HG03378 (cell line): ENCODE data around the gene ZDHHC14.
A peak's percentile ranks its signal among the peaks of the same experiment; 100 is the strongest.

Source experiments
- ATAC-seq: cut with Tn5 transposase; IDR thresholded peaks from one replicate; pipeline ENCODE4 v1.9.1; 2021; ENCODE audit warnings: mild to moderate bottlenecking, moderate library complexity; ENCODE audit not compliant: unreplicated experiment

ZDHHC14 gene

DNA sequence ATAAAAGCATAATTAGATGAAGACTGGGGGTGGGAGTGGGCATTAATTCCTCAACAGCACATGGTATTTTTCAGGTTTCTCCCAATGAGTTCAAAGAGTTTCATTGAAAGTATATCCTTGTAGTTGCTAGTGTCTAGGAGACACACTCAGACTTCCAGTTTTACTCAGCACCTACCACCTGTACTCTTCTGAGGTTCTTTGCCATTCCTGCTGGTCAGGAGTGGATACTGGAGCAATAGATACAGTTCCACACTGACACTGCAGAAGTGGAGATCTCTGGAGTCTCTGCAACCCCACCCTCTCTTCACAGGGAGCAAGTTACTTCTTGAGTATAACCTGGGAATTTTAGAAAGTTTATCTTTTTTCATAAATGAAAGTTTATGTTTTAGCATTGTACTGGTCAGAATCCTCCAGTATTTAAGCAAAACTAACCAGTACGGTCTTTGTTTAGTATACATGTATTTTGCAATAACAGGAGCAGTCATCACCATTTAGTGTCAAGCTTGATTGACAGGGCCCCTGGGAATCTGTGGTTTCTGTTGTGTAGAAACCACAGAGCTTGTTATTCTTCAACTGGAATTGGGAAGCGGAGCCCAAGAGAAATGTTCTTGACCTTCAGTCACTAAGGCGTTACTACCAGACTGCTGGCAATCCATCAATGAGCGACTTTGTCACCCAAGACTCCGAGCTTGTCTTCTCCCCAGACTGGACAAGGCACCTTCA lies 148.1 kb downstream of the ZDHHC14 start:
- no peak for ATAC-seq

DNA sequence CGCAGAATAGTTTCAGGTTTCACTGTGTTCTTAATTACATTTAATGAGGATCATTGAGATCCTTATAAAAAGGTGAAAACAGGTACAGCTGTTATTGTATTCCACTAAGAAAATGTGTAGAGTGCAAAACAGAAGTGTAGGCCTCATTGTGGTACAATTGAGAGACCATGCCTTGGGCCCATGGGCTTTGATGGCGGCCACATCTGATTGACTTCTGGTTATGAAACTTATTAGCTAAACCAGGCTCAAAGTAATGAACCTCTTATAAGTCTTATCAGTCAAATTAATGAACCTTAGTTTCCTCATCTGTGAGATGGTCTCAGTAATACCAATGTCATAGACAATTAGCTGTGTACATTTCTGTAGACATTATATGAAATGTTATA lies 148.7 kb downstream of the ZDHHC14 start:
- ATAC-seq, result no peak

DNA sequence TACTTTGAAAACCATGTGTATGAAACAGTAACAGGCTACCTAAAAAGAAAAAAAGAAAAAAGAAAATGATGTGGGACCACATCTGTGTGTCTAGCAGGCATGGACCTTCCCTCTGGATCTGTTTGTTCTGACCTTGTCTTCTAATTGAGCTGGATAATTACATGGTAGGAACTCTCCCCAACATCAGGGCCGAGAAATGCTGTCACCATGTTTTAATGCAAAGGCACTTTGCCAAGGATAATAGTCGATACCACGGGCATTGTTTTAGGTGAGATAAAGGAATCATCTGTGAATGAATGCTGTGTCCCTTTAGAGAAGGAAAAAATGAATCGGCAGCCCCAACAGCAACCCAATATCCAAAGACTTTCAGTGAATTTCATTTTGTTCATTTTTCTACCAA lies 149.1 kb downstream of the ZDHHC14 start:
- no peak for ATAC-seq

DNA sequence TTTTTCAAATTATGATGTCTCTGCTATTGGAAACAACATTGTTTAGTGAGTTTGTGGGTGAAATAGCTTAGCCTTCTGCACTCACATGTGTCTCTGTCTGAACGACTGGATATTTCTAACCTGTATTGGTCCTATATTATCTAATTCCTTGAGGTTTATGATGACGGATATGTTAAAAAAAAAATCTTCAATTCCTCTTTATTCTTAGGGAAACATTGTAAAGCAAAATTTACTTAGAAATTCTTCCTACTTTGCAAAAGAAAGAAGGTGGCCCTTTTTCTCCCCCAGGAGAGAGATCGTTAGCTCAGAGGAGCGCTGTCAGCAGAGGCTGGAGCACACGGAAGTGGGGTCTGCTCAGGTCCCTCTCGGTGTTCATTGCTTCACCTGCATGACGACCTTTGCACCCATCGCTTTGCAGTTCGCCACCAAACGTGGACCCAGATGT lies 149.8 kb downstream of the ZDHHC14 start:
- ATAC-seq, result no peak

DNA sequence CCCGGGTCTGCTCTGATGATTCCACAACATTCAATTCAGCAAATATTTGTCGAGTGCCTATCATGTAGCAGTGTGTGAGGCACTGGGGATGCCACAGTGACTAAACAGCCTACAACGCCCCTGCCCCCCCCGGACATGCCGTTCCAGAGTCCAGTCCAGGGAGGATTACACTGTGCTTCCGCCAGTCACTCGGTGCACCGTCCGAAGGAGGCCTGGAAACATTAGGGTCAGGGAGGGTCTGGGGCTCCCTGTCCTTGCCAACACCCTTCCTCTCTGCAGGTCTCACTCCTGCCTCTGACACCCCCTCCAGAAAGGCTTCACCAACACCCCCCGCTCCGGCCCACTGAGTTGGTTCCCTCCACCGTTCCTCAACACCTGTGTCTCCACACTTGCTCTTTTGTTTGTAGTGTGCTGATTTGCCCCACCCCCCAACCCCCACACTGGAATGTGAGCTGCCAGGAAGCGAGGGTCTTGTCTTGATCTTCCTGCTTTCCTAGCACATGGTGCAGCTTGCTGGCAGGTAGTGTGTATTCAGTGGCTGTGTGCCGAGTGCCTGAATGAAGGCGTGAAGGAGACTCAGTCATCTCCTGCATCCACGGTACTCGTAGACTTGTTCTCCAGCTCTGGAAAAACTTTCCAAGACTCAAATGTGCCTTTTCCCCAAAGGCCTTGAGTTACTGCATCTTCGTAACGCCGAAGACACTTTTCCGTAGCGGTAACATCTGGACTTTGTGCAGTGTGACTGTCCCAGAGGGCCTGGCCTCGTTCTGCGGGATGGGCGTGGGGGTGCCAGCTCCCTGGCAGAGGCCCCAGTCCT lies 150.4 kb downstream of the ZDHHC14 start:
- ATAC-seq, result no peak

DNA sequence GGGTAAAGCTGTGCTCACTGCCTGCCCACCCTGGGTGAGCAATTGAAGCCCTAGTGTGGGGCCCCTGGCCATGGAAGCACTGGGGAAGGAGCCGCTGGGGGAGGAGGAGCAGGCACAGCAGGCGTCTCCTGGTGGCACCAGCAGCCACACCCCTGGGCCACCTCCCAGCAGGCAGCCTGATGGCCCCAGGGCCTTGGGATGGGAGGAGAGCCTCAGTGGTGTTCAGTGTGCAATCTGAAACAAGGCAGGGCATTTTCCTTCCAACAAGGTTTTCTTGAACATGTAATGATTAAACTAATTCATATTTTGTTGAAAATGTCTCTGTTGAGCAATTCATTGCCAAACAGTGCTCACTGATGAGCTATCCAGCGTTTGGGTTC lies 151.0 kb downstream of the ZDHHC14 start:
- ATAC-seq, result no peak

DNA sequence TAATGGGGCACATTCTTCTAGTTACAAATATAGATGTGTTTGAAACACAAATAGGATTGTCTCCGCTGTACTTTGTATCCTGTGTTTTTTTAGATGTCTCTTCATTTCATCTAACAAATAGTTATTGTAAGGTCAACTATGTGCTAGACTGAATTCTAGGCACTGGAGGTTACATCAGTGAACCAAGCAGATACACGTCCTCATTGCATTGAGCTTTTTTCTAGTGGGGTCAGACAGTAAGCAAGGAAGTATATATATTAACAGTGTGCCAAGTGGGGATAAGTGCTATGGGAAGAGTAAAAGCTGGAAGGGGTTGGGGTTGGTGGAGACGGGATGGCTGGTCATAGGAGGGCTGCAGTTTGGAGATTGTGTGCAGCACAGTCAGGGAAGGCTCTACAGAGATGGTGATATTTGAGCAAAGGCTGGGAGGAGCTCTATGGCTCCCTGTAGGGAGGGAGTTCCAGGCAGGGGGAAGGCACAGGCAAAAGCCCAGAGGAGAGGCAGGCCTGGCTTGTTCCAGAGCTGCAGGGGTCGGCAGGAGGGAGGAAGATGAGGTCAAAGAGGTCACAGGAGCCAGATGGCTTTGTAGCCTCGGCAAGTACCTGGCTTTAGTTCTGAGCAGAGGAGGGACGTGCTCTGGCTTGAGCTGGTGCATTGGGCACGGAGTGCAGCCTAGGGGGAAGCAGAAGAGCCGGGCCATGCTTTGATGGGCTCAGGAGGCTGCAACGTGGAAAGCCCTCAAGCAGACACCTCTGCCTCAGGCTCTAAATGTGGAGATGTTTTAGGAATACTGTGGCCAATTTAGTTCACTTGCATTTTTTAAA lies 152.3 kb downstream of the ZDHHC14 start:
- ATAC-seq, result no peak

DNA sequence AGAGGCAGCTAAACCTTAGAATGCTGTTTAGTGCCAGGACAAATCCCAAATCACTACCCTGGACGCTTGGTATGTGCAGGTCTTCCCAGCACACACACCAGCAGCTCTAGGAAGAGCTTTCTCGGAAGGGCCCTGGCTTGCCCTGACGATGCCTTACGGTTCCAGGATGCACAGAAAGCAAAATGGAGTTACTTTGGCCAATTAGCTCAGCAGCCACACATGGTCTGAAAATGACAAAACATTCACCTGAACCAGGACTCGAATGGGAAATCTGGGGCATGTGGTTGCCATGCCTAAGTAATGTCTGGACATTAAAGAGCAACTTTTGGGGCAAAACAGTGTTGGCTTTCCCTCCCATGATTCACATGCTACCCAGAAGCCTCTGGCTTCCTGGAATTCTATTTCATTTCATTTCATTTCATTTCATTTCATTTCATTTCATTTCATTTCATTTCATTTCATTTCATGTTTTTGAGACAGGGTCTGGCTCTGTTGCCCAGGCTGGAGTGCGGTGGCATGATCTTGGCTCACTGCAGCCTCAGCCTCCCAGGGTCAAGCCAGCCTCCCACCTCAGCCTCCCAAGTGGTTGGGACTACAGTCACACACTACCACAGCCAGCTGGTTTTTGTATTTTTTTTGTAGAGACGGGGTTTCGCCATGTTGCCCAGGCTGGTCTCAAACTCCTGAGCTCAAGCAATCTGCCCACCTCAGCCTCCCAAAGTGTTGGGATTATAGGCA lies 153.3 kb downstream of the ZDHHC14 start:
- ATAC-seq, result no peak

DNA sequence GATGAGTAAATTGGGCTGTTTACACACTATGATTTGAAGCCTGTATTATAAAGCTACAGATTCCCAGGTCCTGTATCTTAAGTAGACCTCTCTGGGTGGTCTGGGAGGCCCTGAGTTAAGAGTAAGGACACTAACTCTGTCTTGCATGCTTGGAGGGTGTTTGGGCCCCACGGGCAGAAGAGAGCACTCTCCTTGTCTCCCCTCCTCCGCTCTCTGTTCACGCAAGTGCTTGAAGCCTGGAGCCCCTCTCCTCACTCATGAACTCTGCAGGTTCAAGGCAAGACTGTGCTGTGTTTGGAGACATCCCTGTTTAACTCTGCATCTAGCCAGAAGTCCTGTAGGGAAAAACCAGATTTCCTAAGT lies 154.0 kb downstream of the ZDHHC14 start:
- ATAC-seq, result no peak

DNA sequence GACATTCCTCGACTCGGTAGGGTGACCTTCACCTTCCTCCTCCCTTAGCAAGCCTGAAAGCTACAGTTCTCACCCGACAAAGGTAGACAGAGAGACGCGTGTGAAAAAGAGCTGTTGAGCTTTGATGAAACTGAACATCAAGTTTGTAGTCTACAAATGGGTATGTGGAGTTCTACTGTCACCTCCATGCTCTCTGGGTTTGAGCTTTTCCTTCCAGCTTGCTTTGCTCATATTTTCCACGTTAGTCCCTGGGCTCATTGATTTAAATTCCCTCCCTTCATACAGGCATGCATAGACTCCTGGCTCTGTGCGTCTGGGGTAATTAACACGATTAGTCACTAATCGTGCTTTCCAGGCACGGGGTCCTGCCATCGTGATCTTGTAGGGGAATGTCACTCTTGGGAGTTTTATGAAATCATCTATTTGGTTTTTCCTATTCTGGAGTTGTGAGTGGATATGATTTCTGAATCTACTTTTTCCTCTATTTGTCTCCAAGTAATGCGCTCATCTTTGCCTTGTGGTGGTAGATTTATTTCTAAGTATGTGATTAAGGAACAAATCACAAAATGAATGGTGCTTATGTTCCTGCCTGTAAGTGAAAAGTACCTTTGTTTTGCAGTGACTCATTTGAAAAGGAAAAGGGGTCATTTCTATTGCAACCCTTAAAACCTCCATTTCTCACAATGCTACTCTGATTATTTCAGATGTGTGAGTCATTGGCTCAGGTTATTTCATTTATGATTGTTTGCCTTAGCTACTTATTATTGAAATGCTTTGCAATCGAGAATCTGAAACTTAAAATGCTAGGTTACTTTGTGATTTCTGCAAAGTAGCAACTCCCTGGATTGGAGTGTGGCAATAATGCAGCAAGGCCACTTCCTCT lies 154.6 kb downstream of the ZDHHC14 start:
- ATAC-seq, result peak; percentile 79

DNA sequence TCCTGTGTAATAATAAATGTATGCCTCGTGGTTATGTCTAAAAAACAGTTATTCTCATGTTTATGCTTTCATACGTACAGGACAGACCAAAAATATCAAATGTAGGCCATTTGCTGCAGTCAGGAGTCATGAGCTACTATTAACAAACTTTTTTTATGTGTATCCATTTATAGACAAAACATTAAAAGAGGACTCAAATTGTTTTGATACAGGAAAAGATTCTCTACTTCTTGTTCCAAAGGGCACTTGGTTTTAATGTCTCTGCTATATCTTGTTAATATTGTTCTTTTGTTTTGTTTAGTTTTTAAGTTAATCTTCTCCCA lies 155.2 kb downstream of the ZDHHC14 start:
- ATAC-seq, result no peak

DNA sequence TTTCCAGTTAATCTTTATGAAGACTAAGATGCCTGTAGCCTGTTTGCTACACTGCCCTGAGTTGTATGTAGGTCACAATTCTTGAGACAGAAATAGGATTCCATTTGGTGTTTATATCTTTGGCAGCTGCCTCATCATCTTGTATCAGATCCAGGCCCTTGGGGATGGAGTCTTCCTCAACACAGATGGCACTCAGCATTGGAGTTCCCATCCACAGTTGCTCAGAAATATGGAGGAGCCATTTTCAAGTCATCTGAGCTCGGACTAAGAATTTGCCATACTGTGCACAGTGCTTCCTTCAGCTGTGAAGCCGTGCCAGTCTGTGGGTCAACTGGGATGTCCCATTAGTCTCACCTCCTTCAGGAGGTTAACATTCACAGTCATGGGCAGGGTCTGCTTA lies 156.6 kb downstream of the ZDHHC14 start:
- ATAC-seq, result no peak

DNA sequence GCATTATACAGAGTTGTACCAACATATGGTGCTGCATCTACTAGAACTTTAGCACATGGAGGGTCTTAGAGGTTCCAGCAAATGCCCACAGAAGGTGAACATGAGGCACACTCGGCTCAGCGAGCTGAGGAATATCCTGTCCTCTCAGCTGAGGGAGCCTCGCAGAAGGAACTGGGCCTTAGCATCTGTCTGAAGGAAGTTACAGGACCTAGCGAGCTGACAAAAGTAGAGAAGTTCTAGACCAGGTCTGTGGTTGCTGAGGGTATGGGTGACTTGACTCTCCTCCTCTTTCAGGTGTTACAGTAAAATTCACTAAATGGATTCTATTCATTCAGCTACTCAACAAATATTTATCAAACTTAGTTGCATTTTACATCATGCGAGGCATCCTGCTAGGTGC lies 157.2 kb downstream of the ZDHHC14 start:
- ATAC-seq, result no peak

DNA sequence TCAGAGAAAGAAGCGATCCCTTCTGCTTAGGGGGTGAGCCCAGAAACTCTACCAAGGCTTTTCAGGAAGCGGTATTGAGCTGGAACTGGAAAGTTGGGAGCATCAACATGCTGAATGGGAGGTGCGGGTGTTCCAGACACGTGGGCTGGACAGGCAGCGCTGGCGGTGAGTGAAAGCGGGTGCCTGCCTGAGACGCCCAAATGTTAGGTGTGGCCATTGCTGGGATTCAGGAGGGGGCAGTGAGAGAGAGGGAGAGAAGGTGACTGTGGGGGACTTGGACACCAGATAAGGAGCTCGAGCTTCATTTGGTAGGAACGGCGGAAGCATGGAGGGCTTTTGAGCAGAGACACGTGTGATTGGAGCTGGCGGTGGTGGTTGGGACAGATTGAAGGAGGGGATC lies 157.7 kb downstream of the ZDHHC14 start:
- no peak for ATAC-seq

DNA sequence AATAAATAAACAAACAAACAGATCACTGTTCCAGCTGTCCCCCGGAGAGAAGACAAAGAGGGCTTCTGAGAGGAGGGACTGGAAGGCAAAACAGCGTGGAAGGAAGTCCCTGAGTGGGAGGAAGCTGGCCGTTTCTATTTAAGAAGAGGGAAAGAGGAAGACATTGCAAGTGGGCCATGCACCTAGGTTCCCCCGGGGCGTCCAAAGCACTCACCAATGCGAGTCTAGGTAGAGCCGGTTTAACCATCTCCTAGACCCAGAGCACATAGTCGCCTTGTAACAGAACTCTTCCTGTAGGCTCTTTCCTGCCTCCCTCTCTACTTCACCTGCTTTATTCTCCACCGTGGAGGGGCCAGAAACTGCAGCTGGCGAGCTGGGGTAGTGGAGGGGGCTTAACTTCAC lies 158.4 kb downstream of the ZDHHC14 start:
- no peak for ATAC-seq

DNA sequence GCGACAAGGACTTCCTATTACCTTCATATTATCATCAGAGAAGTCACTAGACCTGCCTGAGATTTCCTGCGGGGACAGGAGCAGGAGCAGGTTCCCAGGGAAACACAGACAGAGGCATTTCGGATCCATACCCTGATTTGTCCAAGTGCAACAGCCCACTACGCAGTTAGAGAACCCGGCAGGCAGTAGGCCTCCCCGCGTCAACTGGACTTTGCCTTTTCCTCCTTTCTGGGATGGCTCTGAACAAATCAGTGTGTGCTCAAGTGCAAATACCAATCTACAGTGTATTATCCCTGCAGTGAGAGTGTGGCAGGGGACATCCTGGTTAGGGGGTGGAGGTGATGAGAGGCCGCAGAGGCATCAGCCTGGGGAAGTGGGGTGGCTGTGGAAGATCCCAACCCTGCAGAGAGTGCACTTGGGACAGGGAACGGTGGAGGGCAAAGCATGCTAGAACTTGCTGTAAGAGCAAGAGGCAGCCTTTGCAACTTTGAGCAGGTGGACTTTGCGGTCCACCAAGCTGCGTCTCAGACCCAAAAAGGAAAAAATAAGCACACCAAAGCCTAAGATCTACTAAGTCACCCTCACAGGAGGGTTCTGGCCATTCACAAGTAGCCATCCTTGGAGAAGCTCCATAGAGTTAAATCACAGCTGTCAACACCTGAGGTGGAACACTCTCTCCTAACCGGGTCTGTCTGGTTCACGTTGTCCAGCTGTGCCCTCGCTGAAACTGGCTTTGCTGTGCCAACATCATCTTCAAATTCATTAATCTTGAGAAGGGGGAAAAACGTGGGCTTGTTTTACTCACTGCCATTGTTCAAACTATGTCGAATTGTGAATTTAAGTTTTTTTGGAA lies 159.1 kb downstream of the ZDHHC14 start:
- ATAC-seq, result no peak

DNA sequence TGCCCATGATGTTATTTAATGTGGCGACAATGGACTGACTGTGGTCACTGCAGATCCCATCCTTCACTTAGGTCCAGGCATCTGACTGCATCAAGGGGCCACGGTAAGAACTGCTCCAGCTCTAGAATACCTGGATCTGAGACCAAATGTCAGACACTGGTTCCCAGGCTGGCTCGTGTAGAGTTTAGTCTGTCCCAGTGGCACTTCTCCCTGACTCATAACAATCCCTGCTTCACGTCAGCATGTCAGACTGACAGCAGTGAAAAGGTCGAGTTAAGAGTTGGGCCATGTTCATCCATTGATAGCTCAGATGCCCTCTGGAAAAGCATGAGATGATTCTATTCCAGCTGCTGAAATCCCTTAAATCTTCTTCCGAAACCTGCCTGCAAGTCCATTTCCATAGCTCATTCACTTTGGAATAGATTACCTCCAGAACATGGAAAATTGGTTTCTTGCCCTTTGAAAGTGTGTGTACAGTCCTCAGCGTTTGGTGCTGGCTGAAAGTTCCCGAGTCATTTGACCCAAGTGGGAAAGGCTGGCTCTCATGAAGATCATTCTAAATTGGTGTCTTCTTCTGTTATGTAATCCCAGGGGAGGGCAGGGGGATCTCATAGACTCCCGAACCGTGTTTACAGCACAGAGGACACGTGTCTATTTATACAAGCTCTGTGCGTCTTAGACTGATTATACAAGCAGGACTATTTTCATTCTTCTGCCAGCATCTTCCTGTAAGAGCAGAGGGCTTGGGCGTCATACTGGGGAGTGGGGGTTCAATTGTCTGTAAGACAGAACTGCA lies 160.8 kb downstream of the ZDHHC14 start:
- no peak for ATAC-seq

DNA sequence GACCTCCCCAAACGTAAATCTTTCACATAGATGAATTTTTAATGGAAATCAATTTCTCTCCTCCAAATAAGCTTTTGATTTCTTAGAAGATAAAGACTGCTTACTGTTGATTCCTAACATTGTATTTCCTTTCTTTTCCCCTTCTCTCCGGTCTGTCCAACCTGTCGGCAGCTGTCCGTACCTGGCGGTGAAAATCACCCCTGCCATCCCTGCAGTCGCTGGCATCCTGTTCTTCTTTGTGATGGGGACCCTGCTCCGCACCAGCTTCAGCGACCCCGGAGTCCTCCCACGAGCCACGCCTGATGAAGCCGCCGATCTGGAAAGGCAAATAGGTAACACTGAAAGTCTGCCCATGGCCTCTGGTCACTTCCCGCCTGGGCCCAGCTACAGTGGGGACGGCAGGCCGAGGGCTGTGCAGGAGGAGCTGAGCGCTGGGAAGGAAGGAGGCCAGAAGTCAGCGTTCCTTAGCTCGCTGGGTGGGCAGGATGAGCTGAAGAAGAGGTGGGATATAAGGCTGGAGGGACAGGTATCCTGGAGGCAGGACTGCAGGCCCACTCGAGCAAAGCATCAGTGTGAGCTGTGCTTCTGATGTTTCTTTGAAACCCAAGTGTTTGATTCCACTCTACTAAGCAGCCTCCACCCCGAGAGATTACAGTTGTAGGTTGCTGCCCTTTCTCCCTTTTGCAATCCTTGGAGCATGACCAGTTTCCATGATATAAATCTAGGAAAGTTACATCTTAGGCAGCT lies 161.6 kb downstream of the ZDHHC14 start:
- ATAC-seq, result no peak
